OCI-LY1 (cell line): Measurements from ENCODE around the gene AIF1.

Experiments
- H2AFZ ChIP-seq: fragments of 200-600 bp; sonication (generic), shearing (Covaris generic); 2 replicates; pipeline ENCODE4 v1.6.0; 2014; ENCODE audit warnings: antibody characterized with exemption, mild to moderate bottlenecking, low read length
- H3F3A ChIP-seq: fragments of 200-600 bp; sonication (generic), shearing (Covaris generic); 2 replicates; pipeline ENCODE4 v1.6.0; 2014; ENCODE audit warnings: mild to moderate bottlenecking, antibody characterized with exemption, low read length, moderate library complexity; ENCODE audit not compliant: insufficient read depth
- H3K27ac ChIP-seq: fragments of 200-600 bp; sonication (generic); 2 replicates; pipeline ENCODE4 v1.5.1; 2014; ENCODE audit warnings: low read length, mixed run types, mild to moderate bottlenecking, low read depth; ENCODE audit not compliant: poor library complexity, severe bottlenecking
- H3K27me3 ChIP-seq: fragments of 200-600 bp; sonication (generic); 2 replicates; pipeline ENCODE4 v1.6.0; 2014; ENCODE audit warnings: antibody characterized with exemption, mild to moderate bottlenecking, low read length, moderate library complexity; ENCODE audit not compliant: insufficient read depth
- H3K36me3 ChIP-seq: fragments of 200-600 bp; sonication (generic); 2 replicates; pipeline ENCODE4 v1.6.1; 2014; ENCODE audit warnings: mild to moderate bottlenecking, antibody characterized with exemption, low read length, moderate library complexity, mixed read lengths; ENCODE audit not compliant: insufficient read depth
- H3K4me1 ChIP-seq: fragments of 200-600 bp; sonication (generic); 2 replicates; pipeline ENCODE4 v1.5.1; 2014; ENCODE audit warnings: mild to moderate bottlenecking, low read length, moderate library complexity; ENCODE audit not compliant: insufficient read depth, severe bottlenecking
- H3K4me2 ChIP-seq: fragments of 200-600 bp; sonication (generic), shearing (Covaris generic); 2 replicates; pipeline ENCODE4 v1.6.1; 2014; ENCODE audit warnings: low read length
- H3K4me3 ChIP-seq: fragments of 200-600 bp; sonication (generic); 2 replicates; pipeline ENCODE4 v1.5.1; 2014; ENCODE audit warnings: low read length, low read depth, mild to moderate bottlenecking, mixed read lengths; ENCODE audit not compliant: poor library complexity, severe bottlenecking
- H3K79me2 ChIP-seq: fragments of 200-600 bp; shearing (Covaris generic); 2 replicates; pipeline ENCODE4 v1.6.1; 2016; ENCODE audit warnings: mixed run types, low read length, mixed read lengths; ENCODE audit not compliant: insufficient read depth
- H3K9ac ChIP-seq: fragments of 200-600 bp; sonication (generic), shearing (Covaris generic); 2 replicates; pipeline ENCODE4 v1.6.1; 2014; ENCODE audit warnings: mild to moderate bottlenecking, low read length, mixed read lengths
- H3K9me2 ChIP-seq: fragments of 200-600 bp; sonication (generic), shearing (Covaris generic); 2 replicates; pipeline ENCODE4 v1.6.1; 2014; ENCODE audit warnings: low read depth, mild to moderate bottlenecking, low read length, mixed read lengths
- H3K9me3 ChIP-seq: fragments of 200-600 bp; shearing (Covaris generic); 2 replicates; pipeline ENCODE4 v1.6.1; 2014; ENCODE audit warnings: low read length, mixed read lengths
- H4K20me1 ChIP-seq: fragments of 200-600 bp; sonication (generic), shearing (Covaris generic); 2 replicates; pipeline ENCODE4 v1.6.0; 2016; ENCODE audit warnings: mild to moderate bottlenecking, low read length; ENCODE audit not compliant: insufficient read depth
- CTCF ChIP-seq: fragments of 200-600 bp; sonication (generic), shearing (Covaris generic); IDR thresholded peaks from 2 replicates; pipeline ENCODE4 v1.5.1; 2017; ENCODE audit warnings: mild to moderate bottlenecking, antibody characterized with exemption, low read length, moderate library complexity, mixed read lengths
- EZH2 ChIP-seq: fragments of 200-600 bp; sonication (generic), shearing (Covaris generic); IDR thresholded peaks from 2 replicates; pipeline ENCODE4 v1.8.0; 2017; ENCODE audit warnings: borderline replicate concordance, mixed run types, mild to moderate bottlenecking, antibody characterized with exemption, low read length, moderate library complexity, mixed read lengths

AIF1 gene

GRCh38 chr6:31620586-31621319, 5.7 kb downstream of the AIF1 start, which contains the start of gene PRRC2A:
Gene PRRC2A (plus strand): TSS chr6:31620715. CDS start chr6:31622790, 2,075 bp downstream.
- TF ChIP-seq CTCF (no peak), EZH2 (no peak)
- H3F3A ChIP-seq = no peaks in the 10 kb centered on the region
- peak within 1 kb of the TSS; percentile 90 for H3K4me2 ChIP-seq
- no peaks in the 10 kb centered on the region for H3K9me2 ChIP-seq
- no peaks in the 10 kb centered on the region for H3K27me3 ChIP-seq
- no peak within 1 kb of the TSS for H2AFZ ChIP-seq
- peaks cover 49% of the 10 kb centered on the region for H3K36me3 ChIP-seq
- H3K79me2 ChIP-seq = peaks cover 29% of the 10 kb centered on the region
- no peaks in the 10 kb centered on the region for H3K9me3 ChIP-seq
- peaks cover 28% of the 10 kb centered on the region for H3K4me1 ChIP-seq
- H3K4me3 ChIP-seq = peak within 1 kb of the TSS; percentile 98
- peak within 1 kb of the TSS; percentile 96 for H3K27ac ChIP-seq
- no peaks in the 10 kb centered on the region for H4K20me1 ChIP-seq
- H3K9ac ChIP-seq = peak within 1 kb of the TSS; percentile 100

GRCh38 chr6:31621320-31621939, 6.4 kb downstream of the AIF1 start:
- Histone ChIP-seq H3K9me3 (no peaks in the 10 kb centered on the region), H3F3A (no peaks in the 10 kb centered on the region), H3K4me2 (peak overlapping the region; percentile 90), H2AFZ (no peak overlapping the region), H3K27ac (peak overlapping the region; percentile 84), H4K20me1 (no peaks in the 10 kb centered on the region), H3K9ac (peak overlapping the region; percentile 100), H3K4me3 (peak overlapping the region; percentile 98), H3K9me2 (no peaks in the 10 kb centered on the region), H3K79me2 (peaks cover 29% of the 10 kb centered on the region), H3K36me3 (peaks cover 56% of the 10 kb centered on the region), H3K4me1 (peaks cover 22% of the 10 kb centered on the region), H3K27me3 (no peaks in the 10 kb centered on the region)
- TF ChIP-seq EZH2 (no peak), CTCF (no peak)

GRCh38 chr6:31621991-31622390, 7.0 kb downstream of the AIF1 start:
- Histone ChIP-seq H4K20me1 (no peaks in the 10 kb centered on the region), H2AFZ (no peak overlapping the region), H3K9ac (peak overlapping the region; percentile 100), H3K79me2 (peaks cover 29% of the 10 kb centered on the region), H3F3A (no peaks in the 10 kb centered on the region), H3K4me1 (peaks cover 20% of the 10 kb centered on the region), H3K4me3 (peak overlapping the region; percentile 98), H3K9me2 (no peaks in the 10 kb centered on the region), H3K36me3 (peaks cover 61% of the 10 kb centered on the region), H3K27ac (peak overlapping the region; percentile 84), H3K9me3 (no peaks in the 10 kb centered on the region), H3K27me3 (no peaks in the 10 kb centered on the region), H3K4me2 (peak overlapping the region; percentile 90)
- TF ChIP-seq CTCF (no peak), EZH2 (no peak)
